ENCODE data around the gene IRS2.
A peak's percentile ranks its signal among the peaks of the same experiment; 100 is the strongest.

Gene IRS2

DNA sequence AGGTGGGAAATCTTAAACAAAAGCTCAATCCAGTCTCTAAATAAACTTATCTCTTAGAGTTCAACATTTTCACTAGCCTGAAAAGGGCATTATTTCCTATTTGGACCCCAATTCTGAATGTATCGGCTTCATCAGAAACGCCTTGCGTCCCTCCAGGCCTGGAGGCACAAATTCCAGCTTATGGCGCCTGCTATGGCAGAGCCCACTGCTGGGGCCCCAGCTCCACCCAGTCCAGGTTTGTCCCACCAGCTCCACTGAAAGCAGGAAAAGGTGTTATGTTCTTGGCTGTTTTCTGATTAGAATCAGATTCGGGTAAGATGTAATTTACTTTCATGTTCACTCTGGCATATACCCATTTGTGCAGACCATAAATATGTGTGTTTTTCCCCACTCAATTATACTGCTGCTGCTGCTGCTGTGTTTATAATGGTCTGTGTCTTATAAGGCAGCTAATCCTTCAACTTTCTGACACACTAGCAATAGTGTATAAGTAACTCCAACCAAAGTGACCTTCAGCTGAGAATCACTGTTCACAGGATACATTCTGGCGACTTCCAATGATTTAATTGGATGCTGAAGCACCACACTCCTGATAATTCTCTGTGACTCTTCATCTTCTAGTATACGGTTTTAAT is 6.4 kb downstream of the IRS2 start:
- DNase-seq (ENCODE audit: low spot score) = no peak

DNA sequence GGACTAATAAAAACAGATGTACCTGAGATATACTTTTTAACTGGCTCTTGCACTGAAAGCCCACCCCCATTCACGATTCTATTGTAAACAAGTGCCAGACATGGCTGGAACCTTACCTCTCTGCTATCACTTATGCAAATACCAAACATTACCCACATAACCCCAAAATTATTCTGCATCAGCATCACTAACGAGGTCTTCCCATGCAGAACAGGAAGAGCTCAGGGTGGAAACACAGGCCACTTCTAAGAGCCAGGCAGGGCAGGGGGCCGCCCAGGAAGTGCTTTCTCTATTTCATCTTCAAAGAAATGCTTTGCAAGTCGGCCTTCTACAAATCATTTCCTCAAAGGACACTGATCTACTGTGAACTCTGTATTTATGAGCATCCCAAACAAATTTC is 7.3 kb downstream of the IRS2 start:
- no peak for DNase-seq (ENCODE audit: low spot score)

- peak; percentile 23 for DNase-seq (ENCODE audit: low spot score)
Observed at GRCh38 chr13:109778102-109778542, 8.3 kb downstream of the IRS2 start.

- DNase-seq (ENCODE audit: low spot score) = no peak
Observed at GRCh38 chr13:109776575-109776974, 9.8 kb downstream of the IRS2 start.

- DNase-seq (ENCODE audit: low spot score) = no peak
Observed at GRCh38 chr13:109773786-109774185, 12.6 kb downstream of the IRS2 start.

- DNase-seq (ENCODE audit: low spot score) = peak; percentile 67
Observed at GRCh38 chr13:109773276-109773675, 13.1 kb downstream of the IRS2 start.

DNA sequence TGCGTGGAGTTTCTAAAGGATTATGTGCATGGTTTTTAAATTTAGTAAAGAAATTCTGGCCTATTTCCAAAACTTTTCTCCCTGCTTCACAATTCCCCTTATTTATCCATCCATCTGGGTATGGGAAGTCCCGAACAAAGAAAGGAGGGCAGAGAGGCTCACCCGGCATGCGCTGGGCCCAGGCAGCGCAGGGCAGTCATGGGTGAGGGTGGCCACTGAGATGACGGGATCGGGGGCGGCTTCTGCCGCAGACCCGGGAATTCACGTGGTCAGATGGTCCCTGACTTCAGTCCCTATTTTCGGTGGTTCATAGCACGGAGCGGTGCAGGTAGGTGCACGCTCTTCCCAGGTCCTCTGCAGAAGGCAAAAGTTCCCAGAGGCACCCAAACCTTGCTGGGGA is 14.5 kb downstream of the IRS2 start:
- DNase-seq (ENCODE audit: low spot score) = no peak

GRCh38 chr13:109770436-109770835 is 15.9 kb downstream of the IRS2 start:
- no peak for DNase-seq (ENCODE audit: low spot score)

- DNase-seq (ENCODE audit: low spot score) = no peak
Observed at GRCh38 chr13:109769921-109770320, 16.5 kb downstream of the IRS2 start.

GRCh38 chr13:109769275-109769674 is 17.1 kb downstream of the IRS2 start:
- DNase-seq (ENCODE audit: low spot score) = no peak

DNA sequence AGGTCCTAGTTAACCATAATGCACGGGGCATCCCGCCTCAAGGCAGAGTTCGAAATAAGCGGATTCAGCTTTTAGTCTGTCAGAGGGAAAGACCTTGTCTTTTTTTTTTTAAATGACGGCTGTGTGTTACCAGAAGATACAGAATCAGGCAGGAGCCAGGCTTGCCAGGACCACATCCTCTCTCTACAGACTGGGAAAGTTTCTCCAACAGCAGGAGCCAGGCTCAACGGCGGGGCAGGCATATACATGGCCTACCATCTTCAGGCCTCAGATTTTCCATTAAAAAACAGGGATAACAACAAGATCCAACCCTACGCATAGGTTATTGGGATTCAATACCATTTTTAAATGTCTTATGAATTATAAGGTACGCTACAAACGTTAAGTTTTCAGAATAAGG is 17.8 kb downstream of the IRS2 start:
- DNase-seq (ENCODE audit: low spot score) = no peak

DNA sequence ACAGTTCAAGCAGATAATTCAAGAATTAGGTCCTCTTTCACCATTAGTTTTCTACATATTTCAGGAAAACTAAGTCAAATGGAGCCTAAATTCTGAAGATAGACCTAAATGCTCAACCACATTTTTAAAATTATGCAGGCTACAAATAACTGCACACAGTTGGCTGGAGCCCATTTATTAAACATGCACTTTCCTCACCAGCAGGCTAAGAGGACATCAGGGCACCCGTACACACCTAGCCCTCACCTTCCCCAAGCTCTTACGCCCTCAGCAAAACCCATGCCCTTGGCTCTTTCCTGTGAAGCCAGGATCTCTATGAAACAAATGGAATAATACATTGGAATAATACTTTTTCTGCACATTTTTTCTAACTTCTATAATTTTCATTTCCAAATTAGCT is 18.2 kb downstream of the IRS2 start:
- DNase-seq (ENCODE audit: low spot score) = no peak

DNA sequence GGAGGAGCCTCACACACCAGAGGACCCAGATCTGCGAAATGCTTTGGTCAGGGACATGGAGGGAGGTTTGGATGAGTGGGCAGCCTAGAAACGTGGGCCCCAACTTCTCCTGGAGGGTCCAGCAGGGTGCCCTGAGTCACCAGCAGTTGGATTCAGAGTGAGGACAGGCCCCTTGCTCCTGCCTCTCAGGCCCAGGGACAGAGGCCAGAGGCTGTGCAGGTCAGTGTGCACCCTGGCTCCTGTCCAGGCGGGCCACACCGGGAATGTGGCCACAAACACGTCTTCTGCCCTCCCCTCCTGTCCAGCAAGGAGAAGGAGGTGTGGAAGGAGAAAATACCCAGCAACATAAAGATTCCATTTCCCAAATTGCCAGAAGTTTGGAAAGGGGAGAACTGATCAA is 19.4 kb downstream of the IRS2 start:
- no peak for DNase-seq (ENCODE audit: low spot score)

DNA sequence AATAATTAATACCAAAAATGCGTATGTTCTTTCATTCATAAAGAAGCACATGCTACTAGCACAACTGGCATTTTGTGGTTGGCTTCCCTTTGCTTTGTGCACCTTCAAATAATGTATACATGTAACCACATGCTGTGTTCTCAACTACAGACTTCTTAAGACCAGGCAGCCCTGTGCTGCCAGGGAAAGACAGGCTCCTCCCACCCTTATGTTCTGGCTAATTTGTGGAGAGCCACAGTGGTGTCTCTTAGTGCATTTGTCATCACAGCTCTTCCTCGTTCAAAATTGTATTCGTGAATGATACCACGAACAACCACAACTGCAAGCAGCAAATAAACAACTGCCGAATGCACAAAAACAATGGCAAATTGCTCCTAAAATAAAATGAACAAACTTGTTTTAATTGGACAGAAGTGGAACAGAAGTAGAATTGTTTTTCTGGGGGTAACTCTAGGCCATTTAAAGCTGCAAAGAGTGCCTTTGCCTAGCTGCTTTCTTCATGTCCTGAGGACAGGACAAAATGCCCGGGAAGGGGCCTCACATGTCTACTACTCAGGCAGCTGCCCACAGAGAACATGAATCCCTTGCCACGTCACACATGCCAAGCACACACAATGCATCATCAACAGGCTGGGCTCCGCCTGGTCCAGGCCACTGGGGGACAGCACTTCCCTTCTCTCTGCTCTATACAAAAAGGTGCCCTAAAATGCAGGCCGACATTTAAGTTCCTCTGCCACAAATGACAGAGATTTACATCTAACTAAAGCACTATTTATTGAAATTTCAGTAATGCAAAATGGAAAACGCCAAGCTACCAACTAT is 21.7 kb downstream of the IRS2 start:
- no peak for DNase-seq (ENCODE audit: low spot score)

- DNase-seq (ENCODE audit: low spot score) = no peak
Observed at GRCh38 chr13:109764045-109764444, 22.3 kb downstream of the IRS2 start.

DNA sequence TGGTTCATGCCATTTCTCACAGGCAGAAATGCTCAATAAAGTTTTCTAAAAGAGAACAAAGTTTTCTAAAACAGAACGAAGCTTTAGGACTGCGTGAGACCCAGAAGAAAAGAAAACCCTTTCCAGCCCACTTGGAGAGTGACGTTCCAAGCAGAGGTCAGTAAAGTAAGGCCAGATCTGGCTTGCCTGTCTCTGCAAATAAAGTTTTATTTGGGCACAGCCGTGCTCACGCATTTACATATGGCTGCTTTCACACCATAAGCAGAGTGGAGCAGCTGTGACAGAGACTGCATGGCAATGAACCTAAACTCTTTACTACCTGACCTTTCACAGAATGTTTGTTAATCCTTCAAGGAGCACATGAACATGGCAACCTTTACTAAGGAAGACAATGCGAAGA is 23.6 kb downstream of the IRS2 start:
- DNase-seq (ENCODE audit: low spot score) = no peak

DNA sequence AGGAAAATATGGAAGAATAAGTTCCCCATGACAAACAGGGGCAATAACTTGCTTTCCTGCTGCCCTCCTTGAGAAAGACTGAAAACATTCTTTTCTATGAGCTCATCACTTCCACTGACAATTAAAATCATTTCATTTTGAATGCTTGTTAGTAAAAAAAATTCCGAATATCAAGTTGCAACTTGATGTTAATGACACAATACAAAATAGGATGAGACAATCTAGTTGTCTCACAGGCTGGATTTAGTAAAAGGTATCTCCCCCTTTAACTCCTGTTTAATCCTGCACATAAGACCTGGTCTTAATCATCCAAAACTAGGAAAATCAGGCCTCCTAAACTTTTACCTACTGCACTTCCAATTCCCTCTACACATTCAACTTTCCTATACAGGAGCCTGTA is 24.7 kb downstream of the IRS2 start:
- no peak for DNase-seq (ENCODE audit: low spot score)

- no peak for DNase-seq (ENCODE audit: low spot score)
Observed at GRCh38 chr13:109760951-109761350, 25.4 kb downstream of the IRS2 start.

DNA sequence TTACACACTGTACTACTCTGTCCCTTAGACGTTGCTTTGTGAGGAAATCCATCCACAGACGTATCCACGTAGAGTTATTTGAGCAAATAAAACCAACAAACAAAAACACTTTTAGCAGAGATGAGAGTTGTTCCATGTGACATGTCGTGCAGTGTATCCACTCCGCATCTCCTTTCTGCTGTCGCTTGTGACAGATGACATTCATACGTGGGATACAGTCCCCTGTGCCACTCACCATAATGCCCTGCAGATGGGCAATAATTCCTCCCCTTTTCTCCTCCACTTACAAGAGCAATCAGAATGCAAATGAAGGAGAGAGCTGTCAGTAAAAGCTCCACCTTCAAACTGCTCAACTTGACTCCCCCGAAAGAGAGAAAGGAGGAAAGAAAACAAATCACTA is 26.0 kb downstream of the IRS2 start:
- DNase-seq (ENCODE audit: low spot score) = no peak

DNA sequence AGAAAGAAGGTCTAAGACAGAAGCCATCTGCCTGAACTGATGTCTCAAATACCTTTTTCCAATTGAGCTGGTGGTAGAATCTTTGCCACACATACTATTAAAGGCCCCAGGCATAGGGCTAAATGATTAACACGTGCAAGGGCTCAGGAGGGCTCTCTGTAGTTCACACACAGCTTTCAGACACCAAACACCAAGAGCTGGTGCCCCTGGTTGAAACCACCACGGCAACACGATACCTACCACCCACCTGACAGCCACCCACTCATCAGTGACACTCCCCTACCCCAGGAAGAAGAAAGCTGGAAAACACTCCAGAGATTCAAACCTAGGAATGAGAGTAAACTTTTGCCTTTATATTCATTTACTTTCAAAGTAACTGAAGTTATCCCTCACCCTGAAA is 26.8 kb downstream of the IRS2 start:
- DNase-seq (ENCODE audit: low spot score) = no peak

GRCh38 chr13:109758937-109759480 is 27.4 kb downstream of the IRS2 start:
- DNase-seq (ENCODE audit: low spot score) = no peak

GRCh38 chr13:109756778-109757177 is 29.6 kb downstream of the IRS2 start:
- DNase-seq (ENCODE audit: low spot score) = no peak

GRCh38 chr13:109755997-109756396 is 30.4 kb downstream of the IRS2 start:
- no peak for DNase-seq (ENCODE audit: low spot score)

- DNase-seq (ENCODE audit: low spot score) = no peak
Observed at GRCh38 chr13:109755551-109755950, 30.8 kb downstream of the IRS2 start.
